Measurements from ENCODE around the gene PMFBP1.
"Not testable (repeated sequence)": the region's sequence is repeated elsewhere in the genome, so short reads cannot be mapped to it uniquely, and the experiment has no call there.

The PMFBP1 gene

DNA sequence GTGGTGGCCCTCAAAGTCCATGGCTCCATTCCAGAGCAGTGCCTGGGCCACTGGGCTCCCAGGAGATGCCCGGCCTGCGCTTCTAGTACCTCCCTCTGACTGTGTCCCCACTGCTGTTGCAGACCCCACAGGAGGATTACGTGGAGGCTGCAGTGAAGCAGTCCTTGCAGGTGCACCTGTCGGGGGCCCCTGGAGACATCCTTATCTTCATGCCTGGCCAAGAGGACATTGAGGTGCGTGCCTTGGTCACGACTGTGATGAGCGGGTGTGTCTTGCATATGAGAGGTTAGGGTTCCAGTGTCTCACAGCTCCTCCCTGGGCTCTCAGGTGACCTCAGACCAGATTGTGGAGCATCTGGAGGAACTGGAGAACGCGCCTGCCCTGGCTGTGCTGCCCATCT, 67.0 kb downstream of the PMFBP1 start:
- no peak for DNase-seq

DNA sequence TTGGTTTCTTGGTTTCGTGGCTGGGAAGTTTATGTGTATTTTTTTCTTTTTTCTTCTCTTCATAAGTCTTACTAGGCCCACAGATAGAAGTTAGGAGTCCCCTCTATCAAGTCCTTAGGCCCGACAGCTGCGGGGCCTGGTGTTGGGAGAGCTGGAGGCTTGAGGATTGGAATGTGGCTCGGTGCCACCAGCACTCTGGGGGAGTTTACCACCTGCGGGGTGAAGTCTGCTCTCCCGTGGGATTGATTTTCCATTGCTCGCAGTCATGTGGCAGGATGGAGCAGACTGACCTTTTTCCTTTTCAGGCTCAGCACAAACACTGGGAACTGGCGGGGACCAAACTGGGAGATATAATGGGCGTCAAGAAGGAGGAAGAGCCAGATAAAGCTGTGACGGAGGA, 70.8 kb downstream of the PMFBP1 start:
- DNase-seq: no peak

DNA sequence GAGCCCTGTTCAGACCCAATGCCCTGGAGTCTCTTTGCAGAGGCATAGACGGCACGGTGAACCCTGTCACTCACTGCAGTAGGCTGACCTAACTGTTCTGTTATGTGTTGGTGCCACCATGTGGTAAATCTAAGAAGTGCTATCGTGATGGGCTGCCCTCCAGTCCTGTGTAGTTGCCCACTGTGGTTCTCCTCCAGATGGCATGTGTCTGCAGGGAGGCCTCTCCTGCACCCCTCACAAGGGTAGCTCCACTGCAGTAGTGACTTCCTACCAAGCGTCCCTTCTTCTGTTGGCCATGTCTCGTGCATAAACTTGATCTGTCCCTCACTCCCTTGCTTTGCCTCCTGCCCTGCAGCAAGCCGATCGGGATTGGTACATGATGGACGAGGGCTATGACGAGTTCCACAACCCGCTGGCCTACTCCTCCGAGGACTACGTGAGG, 72.6 kb downstream of the PMFBP1 start:
- DNase-seq: peak; percentile 46

DNA sequence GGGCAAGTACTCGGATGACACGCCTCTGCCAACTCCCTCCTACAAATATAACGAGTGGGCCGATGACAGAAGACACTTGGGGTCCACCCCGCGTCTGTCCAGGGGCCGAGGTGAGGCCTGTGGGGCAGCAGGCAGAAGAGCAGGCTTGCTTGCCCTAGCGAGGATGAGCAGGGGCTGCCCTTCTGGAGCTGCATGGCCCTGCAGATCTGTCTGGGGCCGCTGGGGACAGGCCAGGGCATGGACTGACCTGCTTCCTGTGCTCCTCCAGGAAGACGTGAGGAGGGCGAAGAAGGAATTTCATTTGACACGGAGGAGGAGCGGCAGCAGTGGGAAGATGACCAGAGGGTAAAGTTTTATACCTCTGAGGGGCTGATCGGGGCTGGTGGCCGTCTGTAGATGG, 73.0 kb downstream of the PMFBP1 start:
- no peak for DNase-seq

DNA sequence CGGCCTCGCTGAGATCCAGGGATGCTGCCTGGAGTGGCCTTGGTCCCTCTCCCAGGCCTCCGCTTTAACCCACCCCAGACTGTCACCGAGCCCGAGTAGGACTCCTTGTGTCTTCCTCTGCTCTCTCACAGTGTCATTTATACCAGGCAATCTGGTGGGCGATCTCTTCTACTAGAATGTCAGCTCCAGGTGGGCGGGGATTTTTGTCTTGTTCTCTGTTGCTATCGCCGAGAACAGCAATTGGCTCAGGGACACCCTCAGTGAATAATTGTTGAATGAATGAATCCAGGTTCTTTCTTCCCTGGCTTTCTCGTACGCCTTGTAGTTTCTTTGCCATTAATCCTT, 77.7 kb downstream of the PMFBP1 start:
- DNase-seq: no peak

DNA sequence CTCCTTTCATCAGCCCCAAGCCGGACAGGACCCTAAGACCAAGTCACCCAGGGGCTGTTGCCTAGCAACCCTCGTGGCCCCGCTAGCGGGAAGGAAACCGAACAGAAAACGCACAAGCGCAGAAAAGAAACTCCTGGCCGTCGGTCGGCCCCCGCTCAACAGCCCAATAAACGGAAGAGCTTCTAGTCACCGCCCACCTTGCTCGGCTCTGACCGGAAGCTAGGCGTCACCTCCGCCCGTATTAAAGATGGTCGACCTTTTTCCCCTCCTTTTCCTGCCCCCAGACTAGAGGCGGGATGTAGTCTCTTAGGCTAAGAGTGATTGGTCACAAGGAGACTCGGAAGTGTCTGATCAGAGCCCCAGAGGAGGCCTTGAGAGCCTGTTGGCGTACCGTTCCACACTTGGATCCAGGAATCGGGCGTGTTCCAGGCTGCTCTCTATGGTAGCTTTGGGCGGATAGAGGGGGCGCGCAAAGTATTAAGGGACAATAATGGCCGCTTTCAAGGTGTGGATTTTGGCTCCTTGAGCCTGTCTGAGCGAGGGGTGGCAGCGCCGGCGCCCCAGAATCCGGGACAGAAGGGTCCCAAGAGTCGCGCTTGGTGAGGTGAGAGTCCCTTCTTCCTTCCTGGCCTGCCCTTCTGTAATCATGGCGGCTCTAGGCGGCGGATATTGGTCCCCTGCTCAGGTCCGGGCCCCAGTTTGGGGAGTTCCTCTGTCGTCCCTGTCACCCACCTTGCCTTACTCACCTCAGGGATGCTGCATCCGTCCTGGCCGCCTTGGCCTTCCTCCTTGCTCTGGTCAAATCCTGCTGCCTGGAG, 78.3 kb downstream of the PMFBP1 start, which contains the start of the genes DHX38 and TXNL4B:
Gene DHX38, plus strand, starts transcription at position 400 of the 818 bp plus-strand sequence. CDS start 2,311 bp downstream, outside the sequence.
Gene TXNL4B, minus strand, starts transcription at position 173 of the 818 bp plus-strand sequence. CDS start 2,871 bp downstream, outside the sequence.
- DNase-seq: peak; percentile 99

DNA sequence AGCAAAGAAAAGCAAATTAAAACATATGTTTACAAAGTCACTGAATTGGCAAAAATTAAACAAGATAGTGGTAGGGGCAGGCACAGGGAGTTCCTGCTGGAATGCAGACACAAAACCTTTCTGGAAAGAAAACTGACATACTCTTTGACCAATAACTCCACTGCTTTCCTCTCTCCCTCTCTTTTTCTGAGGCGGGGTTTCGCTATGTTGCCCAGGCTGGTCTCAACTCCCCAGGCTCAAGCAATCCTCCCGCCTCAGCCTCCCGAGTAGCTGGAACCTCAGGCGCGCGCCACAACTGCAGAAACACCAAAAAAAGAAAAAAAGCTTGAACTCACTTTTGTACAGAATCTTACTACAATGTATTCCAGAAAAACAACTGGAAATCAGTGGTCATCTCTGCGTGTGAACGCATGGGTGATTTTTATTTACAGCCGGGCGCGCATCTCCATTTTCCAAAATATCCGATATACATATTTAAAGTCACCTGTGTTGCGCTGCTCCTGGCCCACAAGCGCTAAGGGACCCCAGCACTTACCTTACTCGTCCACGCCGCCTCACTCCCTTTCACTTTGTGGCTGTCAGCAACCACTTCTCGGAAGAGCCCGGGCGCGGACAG, 79.0 kb downstream of the PMFBP1 start:
- peak; percentile 58 for DNase-seq

DNA sequence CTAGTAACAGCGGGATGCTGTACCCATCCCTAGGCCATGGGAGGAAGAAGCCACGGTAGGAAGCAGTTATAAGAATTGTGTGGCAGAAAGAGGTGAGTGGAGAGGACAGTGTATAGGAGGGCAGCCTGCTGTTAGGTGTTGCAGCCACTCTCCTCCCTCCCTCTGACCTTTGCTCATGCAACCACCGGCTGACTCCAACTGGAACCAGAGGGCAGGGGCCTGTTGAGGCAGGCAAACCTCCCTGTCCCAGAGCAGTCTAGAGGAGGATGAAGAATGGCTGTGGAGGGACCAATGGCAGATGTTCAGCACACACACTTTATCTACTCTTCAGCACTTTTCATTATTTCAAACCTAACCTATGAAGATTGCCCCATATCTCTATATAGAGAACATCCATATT, 80.7 kb downstream of the PMFBP1 start:
- DNase-seq: no peak

DNA sequence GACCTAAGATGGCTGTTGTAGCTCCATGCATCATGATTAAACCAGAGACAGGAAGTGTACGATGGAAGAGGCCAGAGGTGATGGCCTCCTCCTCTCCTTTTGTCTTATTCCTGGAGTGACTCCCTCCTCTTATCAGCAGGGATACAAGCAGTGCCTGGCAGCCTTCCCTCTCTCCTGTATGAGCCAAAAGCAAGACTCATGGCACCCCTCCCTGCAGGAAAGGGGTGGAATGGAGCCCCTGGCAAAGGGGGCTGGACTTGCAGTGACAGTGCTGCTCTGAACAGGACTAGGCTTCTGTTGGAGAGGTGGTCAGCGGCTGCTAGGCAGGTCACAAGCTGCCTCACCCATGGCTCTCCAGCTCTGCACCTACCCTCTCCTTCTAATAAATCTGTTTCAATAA, 87.0 kb downstream of the PMFBP1 start:
- no peak for DNase-seq

DNA sequence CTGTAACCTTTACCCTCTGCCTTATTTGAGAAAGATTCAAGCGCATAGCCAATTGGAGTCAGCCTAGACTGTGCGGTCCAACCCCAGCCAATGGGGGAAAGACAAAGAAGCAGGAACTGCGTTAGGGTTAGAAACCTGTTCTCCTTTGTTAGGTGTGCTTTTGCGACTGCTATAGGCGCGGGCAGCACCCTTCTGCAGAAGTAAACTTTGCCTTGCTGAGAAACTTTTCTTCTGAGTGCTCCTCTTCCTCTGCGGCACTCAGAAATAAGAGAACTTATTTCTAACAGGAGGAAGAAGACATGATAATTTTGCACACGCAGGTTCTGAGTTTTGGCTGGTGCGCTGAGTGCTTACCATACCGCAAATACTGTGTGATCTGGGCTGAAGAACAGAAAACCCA, 87.5 kb downstream of the PMFBP1 start:
- no peak for DNase-seq

DNA sequence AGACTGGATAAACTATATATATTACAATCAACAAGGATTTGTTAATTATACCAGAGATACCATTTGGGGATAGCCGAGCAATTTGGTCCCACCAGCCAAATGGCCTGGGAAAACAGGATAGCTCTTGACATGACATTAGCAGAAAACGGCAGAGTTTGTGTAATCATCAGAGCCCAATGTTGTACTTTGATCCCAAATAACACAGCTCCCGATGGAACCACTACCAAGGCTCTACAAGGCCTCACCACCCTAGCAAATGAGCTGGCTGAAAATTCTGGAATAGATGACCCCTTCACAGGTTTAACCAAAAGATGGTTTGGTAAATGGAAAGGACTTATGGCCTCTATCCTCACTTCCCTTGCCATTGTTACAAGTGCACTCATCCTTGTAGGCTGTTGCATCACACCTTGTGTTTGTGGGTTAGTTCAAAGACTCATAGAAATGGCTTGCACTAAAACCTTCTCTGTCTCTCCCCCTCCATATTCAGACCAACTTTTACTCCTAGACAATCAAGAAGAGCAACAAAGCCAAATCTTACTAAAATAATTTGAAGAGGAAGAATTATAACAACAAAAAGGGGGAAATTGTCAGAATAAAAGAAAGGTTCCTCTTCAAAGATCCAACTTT, 88.1 kb downstream of the PMFBP1 start:
- no peak for DNase-seq

DNA sequence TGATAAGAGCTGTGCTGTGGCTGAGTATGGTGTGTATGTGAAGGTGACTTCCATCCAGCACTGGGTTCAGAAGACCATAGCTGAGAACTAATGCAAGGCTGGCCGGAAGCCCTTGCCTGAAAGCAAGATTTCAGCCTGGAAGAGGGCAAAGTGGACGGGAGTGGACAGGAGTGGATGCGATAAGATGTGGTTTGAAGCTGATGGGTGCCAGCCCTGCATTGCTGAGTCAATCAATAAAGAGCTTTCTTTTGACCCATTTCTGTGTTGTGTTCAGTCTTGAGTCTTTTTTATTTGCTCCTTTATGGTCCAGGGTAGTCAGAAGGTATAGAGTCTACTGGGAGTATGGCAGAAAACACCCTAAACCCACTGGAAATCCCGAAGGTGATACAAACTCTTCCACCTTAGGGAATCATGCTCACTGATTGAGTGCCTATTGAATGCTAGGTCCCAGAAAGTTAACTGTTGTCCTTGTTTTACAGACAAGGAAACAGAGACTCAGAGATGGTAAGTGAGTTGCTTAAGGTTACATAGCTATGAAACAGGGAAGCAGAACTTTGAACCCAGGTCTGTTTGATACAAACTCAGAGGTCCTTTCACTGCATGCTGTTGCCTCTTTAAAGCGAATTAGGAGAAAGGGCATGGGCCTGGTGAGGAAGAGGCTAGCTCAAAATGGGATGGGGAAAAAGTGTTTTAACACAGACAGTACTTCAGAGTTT, 94.8 kb downstream of the PMFBP1 start:
- DNase-seq: not testable (repeated sequence)

DNA sequence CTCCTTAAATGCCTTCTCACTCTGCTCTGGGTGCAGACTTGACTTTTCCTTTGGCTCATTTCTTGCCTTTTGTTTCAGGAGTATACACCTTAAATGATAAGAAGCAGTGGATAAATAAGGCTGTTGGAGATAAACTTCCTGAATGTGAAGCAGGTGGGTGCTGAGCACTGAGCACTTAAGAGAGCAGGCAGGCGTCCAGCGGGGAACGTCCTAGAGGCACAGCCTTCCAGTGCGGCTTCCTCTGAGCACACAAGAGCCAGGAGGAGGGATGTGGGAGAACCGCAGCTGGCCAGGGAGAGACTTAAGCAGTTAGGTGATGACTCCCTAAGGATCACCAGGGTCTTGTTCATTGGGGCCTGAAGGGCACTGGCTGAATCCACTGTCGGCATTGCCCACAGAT, 96.9 kb downstream of the PMFBP1 start:
- DNase-seq: not testable (repeated sequence)

DNA sequence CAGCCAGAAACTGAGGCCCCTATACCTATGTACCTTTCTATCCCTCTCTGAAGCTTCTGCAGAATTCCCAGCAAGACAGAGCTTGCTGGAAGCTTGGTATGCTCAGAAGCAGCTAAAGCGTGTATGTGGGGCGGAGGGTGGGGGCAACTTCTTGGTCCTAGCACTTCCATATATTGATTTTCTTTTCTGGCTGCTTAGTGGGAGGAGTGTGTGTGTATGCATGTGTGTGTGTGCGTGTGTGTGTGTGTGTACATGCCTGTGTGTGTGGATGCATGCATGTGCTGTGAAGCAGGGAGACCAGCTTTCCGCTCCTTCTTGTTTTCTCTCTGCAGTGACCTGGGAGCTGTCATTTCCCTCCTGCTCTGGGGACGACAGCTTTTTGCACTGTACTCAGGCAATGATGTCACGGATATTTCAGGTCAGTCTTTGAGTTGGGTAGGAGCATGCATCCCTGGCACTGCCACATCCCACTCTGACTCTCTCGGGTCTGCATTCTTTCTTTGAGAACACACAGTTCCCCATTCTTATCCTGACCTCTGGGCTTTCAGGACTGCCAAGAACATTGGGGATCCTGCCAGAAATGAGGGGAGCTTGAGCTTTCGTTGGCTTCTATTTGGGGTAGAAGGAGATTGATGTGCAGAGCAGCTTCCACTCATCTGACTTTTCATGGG, 98.3 kb downstream of the PMFBP1 start:
- DNase-seq: no peak

DNA sequence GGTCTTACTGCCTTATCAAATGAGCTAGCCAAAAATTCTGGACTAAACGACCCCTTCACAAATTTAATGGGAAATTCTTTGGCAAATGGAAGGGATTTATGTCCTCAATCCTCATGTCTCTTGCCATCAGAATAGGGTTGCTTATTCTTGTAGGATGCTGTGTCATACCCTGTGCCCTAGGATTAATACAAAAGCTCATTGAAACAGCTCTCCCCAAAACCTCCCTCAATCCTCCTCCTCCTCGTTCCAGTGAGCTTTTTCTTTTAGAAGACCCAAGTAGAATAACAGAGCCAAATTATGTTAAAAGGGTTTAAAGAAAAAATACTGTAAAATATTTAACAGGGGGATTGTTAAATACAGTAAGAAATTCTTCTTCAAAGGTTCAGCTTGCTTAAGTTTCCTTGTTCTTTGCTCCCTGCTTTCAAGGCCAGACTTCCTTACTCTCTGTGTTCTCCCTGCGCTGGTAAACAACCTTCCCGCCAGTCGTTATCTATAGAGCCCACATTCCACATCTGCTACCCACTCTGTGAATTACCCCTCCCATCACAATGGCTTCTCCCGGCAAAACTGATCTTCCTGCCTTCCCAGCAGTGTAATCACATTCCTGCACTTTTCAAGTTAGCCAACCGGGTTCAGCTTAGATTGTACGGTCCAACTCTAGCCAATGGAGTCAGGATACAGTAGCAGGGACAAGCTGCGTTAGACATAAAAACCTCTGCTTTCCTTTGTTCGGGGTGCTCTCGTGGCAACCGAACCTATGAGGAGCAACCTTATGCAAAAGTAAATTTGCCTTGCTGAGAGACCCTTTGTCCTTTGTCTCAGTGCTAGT, 99.2 kb downstream of the PMFBP1 start:
- no peak for DNase-seq

All from fibroblast of skin of scalp (primary cell).